ENCODE measurements around the gene RGS14. TPM values are rescaled to one million over a fixed set of nuclear protein-coding genes. Genes with fewer than 3 reads are reported as not detected.

Gene RGS14
- total RNA-seq, 1 donor = 3.1 TPM

DNA sequence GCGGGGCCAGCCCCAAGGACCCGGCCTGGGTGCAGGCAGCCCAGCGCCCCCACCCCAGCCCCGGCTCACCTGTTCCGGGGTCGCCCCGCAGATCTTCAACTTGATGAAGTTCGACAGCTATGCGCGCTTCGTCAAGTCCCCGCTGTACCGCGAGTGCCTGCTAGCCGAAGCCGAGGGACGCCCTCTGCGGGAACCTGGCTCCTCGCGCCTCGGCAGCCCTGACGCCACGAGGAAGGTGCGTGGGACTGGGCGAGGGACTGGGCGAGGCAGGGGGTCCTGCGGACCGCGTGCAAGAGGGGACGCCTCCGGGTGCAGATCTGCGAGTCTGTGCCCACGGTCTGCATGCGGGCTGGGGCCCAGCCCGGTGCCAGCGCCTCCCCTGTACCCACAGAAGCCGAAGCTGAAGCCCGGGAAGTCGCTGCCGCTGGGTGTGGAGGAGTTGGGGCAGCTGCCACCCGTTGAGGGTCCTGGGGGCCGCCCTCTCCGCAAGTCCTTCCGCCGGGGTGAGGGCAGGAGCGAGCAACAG, 9.7 kb downstream of the RGS14 start:
- peak overlapping the region; percentile 57 for H3K4me3 ChIP-seq (ENCODE audit: low read depth, low read length)
- DNase-seq (ENCODE audit: low read depth) = no peak
- peak; percentile 1 for TF ChIP-seq CTCF (IDR thresholded peaks at IDR 0.05; ENCODE audit: insufficient read depth, low read length)

DNA sequence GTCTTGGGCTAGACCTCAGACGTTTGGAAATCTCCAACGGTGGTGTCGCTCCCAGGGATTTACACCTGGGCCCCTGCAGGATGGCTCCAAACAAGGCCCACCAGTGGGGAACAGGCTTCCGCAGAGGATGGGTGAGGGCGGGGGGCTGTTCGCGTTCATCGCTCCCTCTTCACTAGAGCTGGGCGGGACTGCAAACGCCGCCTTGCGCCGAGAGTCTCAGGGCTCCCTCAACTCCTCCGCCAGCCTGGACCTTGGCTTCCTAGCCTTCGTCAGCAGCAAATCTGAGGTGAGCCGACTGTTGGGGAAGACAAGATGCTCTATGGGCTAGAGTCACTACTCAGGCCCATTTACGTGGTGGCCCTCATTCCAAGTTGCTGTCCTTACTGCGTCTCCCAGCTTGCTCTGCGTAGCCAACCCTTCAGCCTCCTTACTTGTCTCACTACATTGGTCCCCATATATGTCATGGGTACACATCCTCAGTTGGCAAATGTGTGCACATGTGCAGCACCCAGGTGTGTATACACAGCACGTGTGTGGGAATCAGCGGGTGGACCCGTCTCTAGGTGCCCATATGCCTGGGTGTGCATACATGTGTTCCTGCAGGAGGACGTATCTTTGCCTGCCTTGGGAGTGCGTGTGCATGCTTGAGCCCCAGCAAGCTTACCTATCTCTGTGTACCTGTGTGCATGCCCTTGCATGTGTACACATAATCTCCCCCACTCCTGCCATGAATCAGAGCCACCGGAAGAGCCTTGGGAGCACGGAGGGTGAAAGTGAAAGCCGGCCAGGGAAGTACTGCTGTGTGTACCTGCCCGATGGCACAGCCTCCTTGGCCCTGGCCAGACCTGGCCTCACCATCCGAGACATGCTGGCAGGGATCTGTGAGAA, 10.5 kb downstream of the RGS14 start:
- TF ChIP-seq CTCF (IDR thresholded peaks at IDR 0.05; ENCODE audit: insufficient read depth, low read length) = no peak
- H3K4me3 ChIP-seq (ENCODE audit: low read depth, low read length) = no peak overlapping the region
- DNase-seq (ENCODE audit: low read depth) = no peak

- peak; percentile 20 for DNase-seq (ENCODE audit: low read depth)
- peak; percentile 81 for TF ChIP-seq CTCF (IDR thresholded peaks at IDR 0.05; ENCODE audit: insufficient read depth, low read length)
- no peak overlapping the region for H3K4me3 ChIP-seq (ENCODE audit: low read depth, low read length)
Observed at GRCh38 chr5:177368869-177369644, 11.3 kb downstream of the RGS14 start.

DNA sequence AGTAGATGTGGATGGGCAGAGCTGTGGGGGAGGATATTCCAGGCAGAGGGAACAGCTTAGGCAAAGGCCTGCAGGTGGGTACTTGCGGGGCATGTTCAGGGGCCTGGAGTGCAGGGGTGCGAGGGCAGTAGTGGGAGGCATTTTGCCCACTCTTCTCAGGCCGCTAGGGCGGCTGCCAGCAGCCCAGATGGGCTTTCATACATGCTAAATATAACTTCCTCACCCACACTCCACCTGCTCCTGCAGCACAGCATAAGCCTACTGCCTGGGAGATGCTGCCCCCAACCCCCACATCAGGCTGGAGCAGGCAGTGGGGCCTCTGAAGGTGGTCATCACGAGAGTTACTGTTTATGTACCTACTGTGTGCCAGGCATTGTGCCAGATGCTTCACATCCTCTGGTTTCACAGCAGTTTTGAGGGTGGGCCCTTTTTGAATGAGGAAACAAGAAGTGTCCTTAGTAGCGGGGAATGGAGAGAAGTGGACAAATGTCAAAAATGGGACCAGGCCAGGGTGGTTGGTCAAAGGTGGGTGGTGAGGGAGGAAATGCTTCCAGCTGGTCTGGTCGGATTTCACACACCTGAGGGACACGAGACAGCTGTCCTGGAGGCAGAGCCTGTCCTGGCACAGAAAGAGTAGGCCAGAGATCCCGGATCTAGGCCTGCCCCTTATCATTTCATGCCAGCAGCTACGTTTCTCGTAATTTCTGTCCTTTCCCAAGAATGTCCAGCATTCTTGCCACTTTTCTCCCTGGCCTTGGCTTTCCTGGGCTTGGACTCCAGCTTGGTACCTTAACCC, 12.1 kb downstream of the RGS14 start:
- no peak overlapping the region for H3K4me3 ChIP-seq (ENCODE audit: low read depth, low read length)
- TF ChIP-seq CTCF (IDR thresholded peaks at IDR 0.05; ENCODE audit: insufficient read depth, low read length) = no peak
- DNase-seq (ENCODE audit: low read depth) = no peak

- peak overlapping the region; percentile 69 for H3K4me3 ChIP-seq (ENCODE audit: low read depth, low read length)
- peak; percentile 82 for DNase-seq (ENCODE audit: low read depth)
- peak; percentile 69 for TF ChIP-seq CTCF (IDR thresholded peaks at IDR 0.05; ENCODE audit: insufficient read depth, low read length)
Observed at GRCh38 chr5:177370488-177371119, 12.9 kb downstream of the RGS14 start.
